ENCODE data around the gene B4GALT3.

Gene B4GALT3

GRCh38 chr1:161185732-161186311 is 8.5 kb upstream of the B4GALT3 start:
- DNase-seq, result no peak

DNA sequence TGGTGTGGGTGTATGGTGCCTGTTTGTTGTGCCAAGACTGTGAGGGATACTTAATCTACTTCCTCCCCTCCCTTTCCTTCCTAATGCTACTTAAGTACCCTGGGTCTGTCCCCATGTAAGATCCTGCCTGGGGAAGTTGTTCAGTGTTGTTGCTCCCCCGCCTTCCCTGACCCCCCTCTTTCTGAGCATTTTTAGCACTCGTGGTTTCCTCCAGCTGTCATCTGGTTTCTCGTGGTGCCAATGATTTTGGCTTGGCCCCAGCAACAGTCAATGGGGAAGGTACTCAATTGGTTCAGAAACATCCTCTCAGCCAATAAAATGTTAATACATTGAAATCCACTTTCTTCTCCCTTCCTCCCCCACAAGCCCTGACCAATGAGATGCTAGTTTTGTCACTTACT is 8.0 kb upstream of the B4GALT3 start:
- DNase-seq, result peak; percentile 28

GRCh38 chr1:161182214-161182613 is 4.9 kb upstream of the B4GALT3 start:
- no peak for DNase-seq

GRCh38 chr1:161180639-161181038 is 3.3 kb upstream of the B4GALT3 start:
- no peak for DNase-seq

DNA sequence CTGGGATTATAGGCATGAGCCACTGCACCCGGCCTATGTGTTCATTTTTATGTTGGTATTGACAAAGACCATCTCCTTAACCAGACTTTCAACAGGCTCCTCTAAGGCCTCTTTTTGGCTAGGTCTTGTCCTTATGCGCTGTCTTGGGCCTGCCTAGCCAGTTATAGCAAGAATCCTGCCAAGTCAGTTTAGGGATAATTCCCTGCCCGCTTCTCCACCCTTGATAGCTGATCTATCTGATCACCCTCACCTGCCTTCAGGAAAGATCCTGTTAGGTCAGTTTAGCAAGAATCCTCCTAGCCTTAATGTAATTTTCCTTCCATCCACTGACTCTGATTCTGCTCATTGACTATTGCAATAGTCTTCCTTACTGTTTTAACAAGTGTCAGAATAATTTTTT is 2.4 kb upstream of the B4GALT3 start:
- DNase-seq, result no peak

GRCh38 chr1:161177936-161178244 is 583 bp upstream of the B4GALT3 start:
- no peak for DNase-seq

GRCh38 chr1:161176468-161177111 is 717 bp downstream of the B4GALT3 start:
- no peak for DNase-seq

DNA sequence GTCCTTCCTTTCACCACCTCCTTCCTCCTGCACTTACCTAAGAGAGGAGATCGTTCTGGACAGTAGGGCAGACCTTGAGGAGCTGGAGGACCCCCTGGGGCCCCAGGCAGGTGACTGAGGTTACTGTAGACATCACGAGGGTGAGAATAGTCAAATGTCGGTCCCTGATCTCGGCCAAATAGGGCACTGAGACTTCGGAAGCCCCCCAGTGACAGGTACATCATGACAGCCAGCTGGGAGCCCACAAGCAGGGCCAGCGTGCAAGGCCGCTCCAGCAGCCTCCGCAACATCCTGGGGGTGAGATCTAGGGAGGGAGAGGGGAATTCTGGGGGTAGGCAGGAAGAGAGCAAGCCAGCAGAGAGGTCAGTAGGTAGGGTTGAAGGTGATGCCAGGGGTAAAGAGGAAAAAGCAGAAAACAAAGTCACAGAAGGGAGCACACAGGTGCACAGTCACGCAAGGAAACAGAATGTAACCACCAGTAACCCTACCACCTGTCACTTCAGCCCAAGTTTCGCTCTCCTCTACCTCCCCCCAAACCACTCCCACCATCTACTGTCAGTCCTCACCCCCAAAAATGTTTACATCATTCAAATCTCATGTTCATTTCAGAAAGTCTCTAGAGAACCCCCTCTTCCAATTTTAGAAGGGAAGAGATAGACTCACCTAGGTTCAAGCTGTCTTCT is 1.4 kb downstream of the B4GALT3 start:
- no peak for DNase-seq

- DNase-seq, result no peak
These were observed 2.4 kb downstream of the B4GALT3 start for GRCh38 chr1:161174911-161175310.

DNA sequence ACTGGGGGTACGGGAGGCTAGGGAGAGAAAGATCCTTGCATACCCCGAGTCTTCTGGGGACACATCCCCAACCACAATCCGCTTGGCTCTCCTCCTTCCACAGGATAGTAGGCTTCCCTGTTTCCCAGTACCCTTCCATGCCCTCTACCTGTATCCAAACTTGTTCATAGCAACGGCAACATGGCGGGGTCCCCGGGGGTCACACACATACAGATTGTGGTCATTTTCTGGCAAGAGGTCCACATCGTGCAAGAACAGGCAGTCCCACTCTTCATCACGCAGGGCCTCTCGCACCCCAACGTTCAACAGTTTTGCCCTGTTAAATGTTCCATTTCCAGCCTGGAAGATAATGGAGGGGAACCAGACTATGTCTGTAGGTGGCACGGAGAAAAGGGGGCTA is 3.6 kb downstream of the B4GALT3 start:
- DNase-seq, result no peak

DNA sequence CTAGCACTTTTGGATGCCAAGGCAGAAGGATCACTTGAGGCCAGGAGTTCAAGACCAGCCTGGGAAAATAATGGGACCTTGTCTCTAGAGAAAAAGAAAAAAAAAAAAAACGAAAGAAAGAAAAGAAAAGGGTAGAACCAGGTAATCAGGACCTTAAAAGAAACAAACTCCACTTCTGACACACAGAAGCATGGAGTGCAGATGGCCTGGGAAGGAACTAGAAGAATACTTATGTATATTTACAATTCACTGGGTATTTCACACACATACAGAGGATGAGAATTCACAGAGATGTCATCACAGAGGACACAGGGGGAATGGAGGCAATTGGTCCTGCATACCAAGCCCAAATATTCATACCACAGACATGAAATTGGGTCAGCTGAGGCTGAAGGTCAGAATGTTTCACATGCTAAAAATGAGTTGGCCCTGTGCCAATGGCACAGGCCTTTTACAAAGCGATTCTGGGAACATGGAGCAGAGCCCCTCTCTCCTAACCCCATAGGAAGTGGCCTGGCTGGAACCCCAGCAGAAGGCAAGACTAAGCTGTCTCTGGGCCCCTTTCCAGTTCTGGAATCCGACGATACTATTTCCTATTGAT is 4.4 kb downstream of the B4GALT3 start:
- no peak for DNase-seq

- no peak for DNase-seq
These were observed 5.0 kb downstream of the B4GALT3 start for GRCh38 chr1:161172349-161172748.

GRCh38 chr1:161171696-161172095 is 5.6 kb downstream of the B4GALT3 start:
- no peak for DNase-seq

DNA sequence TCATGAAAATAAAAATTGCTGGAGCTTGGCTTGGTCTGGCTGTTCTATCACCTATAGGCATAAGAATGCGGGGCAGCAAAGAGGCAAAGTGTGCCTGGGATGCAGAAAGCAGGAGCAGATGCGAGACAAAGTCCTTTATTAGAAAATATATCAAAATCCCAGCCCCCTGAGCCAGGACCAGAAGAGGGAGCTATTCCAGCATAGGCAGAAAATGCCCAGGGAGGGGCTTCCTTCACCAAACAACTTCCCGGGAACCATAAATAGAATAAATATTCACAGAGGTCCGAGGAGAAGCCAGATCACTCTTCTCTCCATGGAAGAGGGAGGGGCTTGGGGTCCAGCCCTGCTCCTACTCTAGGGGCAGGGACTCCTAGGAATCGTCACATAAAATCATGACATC is 6.1 kb downstream of the B4GALT3 start:
- no peak for DNase-seq

GRCh38 chr1:161168906-161169305 is 8.4 kb downstream of the B4GALT3 start:
- DNase-seq, result no peak

GRCh38 chr1:161166669-161167548 is 10.4 kb downstream of the B4GALT3 start:
- DNase-seq, result no peak

DNA sequence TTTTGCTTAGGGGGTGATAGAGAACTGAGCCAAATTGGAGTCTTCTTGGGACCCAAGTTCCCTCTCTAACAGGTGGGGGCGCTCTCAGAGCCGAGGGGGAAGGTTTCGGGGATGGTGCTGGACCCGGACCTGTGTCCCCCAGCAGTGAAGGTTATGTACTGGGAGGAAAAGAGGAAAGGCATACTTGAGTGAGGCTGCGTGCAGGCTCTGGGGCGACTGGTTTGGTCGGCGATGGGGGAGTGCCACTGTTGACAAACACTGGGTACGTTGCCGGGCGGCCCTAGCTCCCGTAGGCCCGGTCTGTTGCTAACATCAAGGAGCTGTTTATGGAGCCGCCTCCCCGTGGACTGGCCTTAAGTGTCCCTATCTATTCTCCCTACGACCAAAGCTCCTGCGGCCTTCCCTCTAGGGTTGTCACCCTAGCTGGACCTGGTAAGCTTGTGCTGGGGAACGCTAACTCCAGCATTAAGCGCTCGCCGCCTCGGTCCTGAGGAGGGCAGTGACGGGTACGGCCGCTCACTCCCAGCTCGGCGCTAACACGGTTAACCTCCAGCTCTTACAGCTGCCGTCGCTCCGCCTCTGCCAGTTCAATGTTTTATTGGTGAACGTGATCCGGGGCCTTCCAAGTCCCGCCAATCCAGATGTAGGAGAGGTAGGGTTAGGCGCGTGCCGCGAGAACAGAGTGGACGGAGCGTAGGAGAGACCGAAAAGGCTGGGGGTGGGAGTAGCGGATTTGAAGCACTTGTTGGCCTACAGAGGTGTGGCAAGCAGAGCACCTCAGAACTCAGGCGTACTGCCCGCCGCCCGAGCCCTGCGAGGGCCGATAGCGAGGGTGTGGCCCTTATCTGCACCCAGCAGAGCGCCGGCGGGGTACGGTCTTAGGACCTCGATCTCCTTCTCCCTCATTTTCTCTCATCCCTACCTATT is 11.3 kb downstream of the B4GALT3 start, which contains the start of gene PPOX:
TSS of gene PPOX (plus strand) at position 685 of the 927 bp plus-strand sequence. CDS start 422 bp downstream, outside the sequence.
- DNase-seq, result peak; percentile 97

DNA sequence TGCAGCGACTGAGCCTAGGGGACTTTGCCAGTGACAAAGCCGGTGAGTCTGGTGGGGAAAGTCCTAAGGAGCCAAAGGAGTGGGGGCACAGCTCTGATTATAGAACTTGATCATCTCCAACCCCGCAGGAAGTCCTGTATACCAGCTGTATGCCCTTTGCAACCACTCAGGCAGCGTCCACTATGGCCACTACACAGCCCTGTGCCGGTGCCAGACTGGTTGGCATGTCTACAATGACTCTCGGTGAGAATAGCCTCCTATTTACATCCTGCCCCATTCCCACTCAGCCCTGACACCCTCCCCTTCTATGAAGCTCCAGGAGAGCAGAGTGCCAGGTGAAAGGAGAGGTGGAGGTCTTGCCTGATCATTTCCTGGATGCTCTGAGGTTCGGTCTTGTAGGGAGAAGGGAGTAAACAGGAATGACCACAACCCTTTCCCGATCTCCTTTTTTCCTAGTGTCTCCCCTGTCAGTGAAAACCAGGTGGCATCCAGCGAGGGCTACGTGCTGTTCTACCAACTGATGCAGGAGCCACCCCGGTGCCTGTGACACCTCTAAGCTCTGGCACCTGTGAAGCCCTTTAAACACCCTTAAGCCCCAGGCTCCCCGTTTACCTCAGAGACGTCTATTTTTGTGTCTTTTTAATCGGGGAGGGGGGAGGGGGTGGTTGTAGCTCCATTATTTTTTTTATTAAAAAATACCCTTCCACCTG is 12.3 kb downstream of the B4GALT3 start:
- DNase-seq, result no peak

DNA sequence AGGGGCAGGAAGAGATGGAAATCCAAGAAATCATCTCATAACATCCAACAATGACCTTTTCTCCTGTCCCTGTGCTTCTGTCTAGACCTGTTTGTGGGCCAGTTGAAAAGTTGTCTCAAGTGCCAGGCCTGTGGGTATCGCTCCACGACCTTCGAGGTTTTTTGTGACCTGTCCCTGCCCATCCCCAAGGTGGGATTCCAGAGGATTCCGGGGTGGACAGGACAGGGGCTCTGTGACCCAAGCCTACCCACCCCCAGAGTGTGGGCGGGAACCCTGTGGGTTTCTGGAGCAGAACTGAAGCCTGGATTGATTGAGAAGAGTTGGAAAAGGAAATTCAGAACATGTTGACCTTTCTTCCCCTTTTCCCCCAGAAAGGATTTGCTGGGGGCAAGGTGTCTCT is 13.5 kb downstream of the B4GALT3 start:
- DNase-seq, result no peak

DNA sequence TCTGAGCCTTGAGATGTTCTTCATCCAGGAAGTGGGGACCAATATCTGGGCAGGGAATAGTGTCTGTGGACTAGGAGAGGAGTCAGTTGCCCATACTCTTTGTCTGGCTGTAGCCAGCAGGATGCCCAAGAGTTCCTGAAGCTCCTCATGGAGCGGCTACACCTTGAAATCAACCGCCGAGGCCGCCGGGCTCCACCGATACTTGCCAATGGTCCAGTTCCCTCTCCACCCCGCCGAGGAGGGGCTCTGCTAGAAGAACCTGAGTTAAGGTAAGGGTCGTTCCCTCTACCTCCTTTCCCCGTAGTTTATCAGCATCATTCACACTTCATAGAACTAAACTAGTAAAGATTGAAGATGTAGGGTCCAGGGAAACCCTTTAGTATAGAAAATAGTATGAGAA is 14.5 kb downstream of the B4GALT3 start:
- no peak for DNase-seq

DNA sequence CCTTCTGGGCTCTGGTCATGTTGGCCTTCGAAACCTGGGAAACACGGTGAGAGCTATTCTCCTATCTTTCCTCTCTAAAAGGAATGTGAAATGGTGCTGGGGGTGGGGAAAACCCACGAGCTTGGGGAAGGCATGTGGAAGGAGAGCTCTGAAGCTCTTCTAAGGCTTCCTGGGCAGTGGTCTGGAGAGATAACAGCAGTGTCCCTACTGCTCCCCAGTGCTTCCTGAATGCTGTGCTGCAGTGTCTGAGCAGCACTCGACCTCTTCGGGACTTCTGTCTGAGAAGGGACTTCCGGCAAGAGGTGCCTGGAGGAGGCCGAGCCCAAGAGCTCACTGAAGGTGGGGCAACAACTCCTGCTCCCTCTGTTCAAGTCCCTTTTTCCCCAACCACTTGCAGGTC is 15.3 kb downstream of the B4GALT3 start:
- DNase-seq, result no peak

Measured in NCI-H2081 treated with DMSO at 0.1 percent for 48 hours (cell line).